ENCODE measurements around the gene CCNT2. TPM values are rescaled to one million over a fixed set of nuclear protein-coding genes. Genes with fewer than 3 reads are reported as not detected.
"Not testable (repeated sequence)": the region's sequence is repeated elsewhere in the genome, so short reads cannot be mapped to it uniquely, and the experiment has no call there.

The CCNT2 gene
- total RNA-seq: 10 to 100 TPM; 23.6 to 52.6 (median 45.3) TPM

- H3K27ac ChIP-seq: peak within 1 kb of the TSS; percentile 94 to 96
- WGBS, 10 experiments: 0% methylated on average over 1 to 3 of the region's 83 CpGs; no CpG with 5 or more reads in 8 of the 10 experiments
- peak within 1 kb of the TSS; percentile 62 to 92 (median 75) for H3K4me3 ChIP-seq
- peaks cover 5 to 14% of the 10 kb centered on the region in 2 donors for H3K4me1 ChIP-seq (replicated peaks in 1 of 2)
- in situ Hi-C loops (cut with MboI; ENCODE audit: low pct_unique_long_range_greater_than_20kb in 2 of 9, low sequenced_read_pairs in 9 of 9, unreplicated experiment in 9 of 9): loop anchor here in 2 of 9 experiments (25.0 kb wide), 1 partner anchor 806 kb away; no protein-coding TSS in a partner anchor
- peak; percentile 75 to 89 (median 84) for ATAC-seq (replicated peaks in 6 of 8)
Observed at GRCh38 chr2:134918526-134919340, at the start of gene CCNT2. Gene CCNT2 (plus strand): TSS chr2:134918822. CDS start chr2:134918855, 33 bp downstream.

- in situ Hi-C loops (cut with MboI; ENCODE audit: low pct_unique_long_range_greater_than_20kb in 2 of 9, low sequenced_read_pairs in 9 of 9, unreplicated experiment in 9 of 9): no loop called here
- 33 to 100% (median 81%) methylated on average over 1 to 6 of the region's 8 CpGs; no CpG with 5 or more reads in 2 of the 10 experiments for WGBS, 10 experiments
- Histone ChIP-seq H3K27ac (no peak overlapping the region), H3K4me1 (replicated peaks in 1 of 2) (peaks cover 0 to 3% of the 10 kb centered on the region in 2 donors), H3K4me3 (no peak overlapping the region)
- no peak for ATAC-seq (replicated peaks in 6 of 8)
Observed at GRCh38 chr2:134869946-134870736, 48.5 kb upstream of the CCNT2 start.

GRCh38 chr2:134873152-134873551 is 45.5 kb upstream of the CCNT2 start:
- no peaks in the 10 kb centered on the region for H3K4me1 ChIP-seq (replicated peaks in 1 of 2)
- in situ Hi-C loops (cut with MboI; ENCODE audit: low pct_unique_long_range_greater_than_20kb in 2 of 9, low sequenced_read_pairs in 9 of 9, unreplicated experiment in 9 of 9): no loop called here
- no peak overlapping the region for H3K4me3 ChIP-seq
- WGBS, 10 experiments: 14 to 95% (median 89%) methylated on average over 1 to 2 of the region's 2 CpGs; no CpG with 5 or more reads in 1 of the 10 experiments
- H3K27ac ChIP-seq: no peak overlapping the region
- no peak for ATAC-seq (replicated peaks in 6 of 8)

GRCh38 chr2:134875309-134875708 is 43.3 kb upstream of the CCNT2 start:
- H3K4me1 ChIP-seq (replicated peaks in 1 of 2): no peaks in the 10 kb centered on the region
- ATAC-seq (replicated peaks in 6 of 8): no peak
- in situ Hi-C loops (cut with MboI; ENCODE audit: low pct_unique_long_range_greater_than_20kb in 2 of 9, low sequenced_read_pairs in 9 of 9, unreplicated experiment in 9 of 9): loop anchor here in 6 of 9 experiments (25.0 kb wide), 2 partner anchors 388 to 413 kb away; no protein-coding TSS in a partner anchor
- no peak overlapping the region for H3K4me3 ChIP-seq
- H3K27ac ChIP-seq: no peak overlapping the region
- WGBS, 10 experiments: 0 to 100% (median 71%) methylated on average over 1 of the region's 1 CpG; no CpG with 5 or more reads in 1 of the 10 experiments

- Histone ChIP-seq H3K4me3 (no peak overlapping the region), H3K4me1 (replicated peaks in 1 of 2) (no peaks in the 10 kb centered on the region), H3K27ac (no peak overlapping the region)
- in situ Hi-C loops (cut with MboI; ENCODE audit: low pct_unique_long_range_greater_than_20kb in 2 of 9, low sequenced_read_pairs in 9 of 9, unreplicated experiment in 9 of 9): loop anchor here in 6 of 9 experiments (25.0 kb wide), 2 partner anchors 395 to 420 kb away; no protein-coding TSS in a partner anchor
- ATAC-seq (replicated peaks in 6 of 8): no peak
Observed at GRCh38 chr2:134882773-134883172, 35.8 kb upstream of the CCNT2 start.

GRCh38 chr2:134883552-134884293 is 34.9 kb upstream of the CCNT2 start:
- no peak overlapping the region for H3K4me3 ChIP-seq
- ATAC-seq (replicated peaks in 6 of 8): no peak
- 67 to 100% (median 100%) methylated on average over 1 to 3 of the region's 3 CpGs for WGBS, 10 experiments

GRCh38 chr2:134884435-134884834 is 34.2 kb upstream of the CCNT2 start:
- in situ Hi-C loops (cut with MboI; ENCODE audit: low pct_unique_long_range_greater_than_20kb in 2 of 9, low sequenced_read_pairs in 9 of 9, unreplicated experiment in 9 of 9): loop anchor here in 6 of 9 experiments (25.0 kb wide), 2 partner anchors 397 to 422 kb away; no protein-coding TSS in a partner anchor
- Histone ChIP-seq H3K4me1 (replicated peaks in 1 of 2) (no peaks in the 10 kb centered on the region), H3K4me3 (no peak overlapping the region), H3K27ac (no peak overlapping the region)
- ATAC-seq (replicated peaks in 6 of 8): no peak

More at GRCh38 chr2:134883552-134884293, 34.9 kb upstream of the CCNT2 start:
- no peak overlapping the region for H3K27ac ChIP-seq
- in situ Hi-C loops (cut with MboI; ENCODE audit: low pct_unique_long_range_greater_than_20kb in 2 of 9, low sequenced_read_pairs in 9 of 9, unreplicated experiment in 9 of 9): loop anchor here in 6 of 9 experiments (25.0 kb wide), 2 partner anchors 396 to 421 kb away; no protein-coding TSS in a partner anchor
- no peaks in the 10 kb centered on the region for H3K4me1 ChIP-seq (replicated peaks in 1 of 2)

GRCh38 chr2:134892282-134893035 is 26.2 kb upstream of the CCNT2 start:
- in situ Hi-C loops (cut with MboI; ENCODE audit: low pct_unique_long_range_greater_than_20kb in 2 of 9, low sequenced_read_pairs in 9 of 9, unreplicated experiment in 9 of 9): loop anchor here (10.0 to 25.0 kb wide), 4 partner anchors 405 to 438 kb away; no protein-coding TSS in a partner anchor
- no peak overlapping the region for H3K27ac ChIP-seq
- ATAC-seq (replicated peaks in 6 of 8): peak in 1 of 8 experiments; percentile 75
- no peak overlapping the region for H3K4me3 ChIP-seq
- 50 to 100% (median 87%) methylated on average over 1 of the region's 1 CpG; no CpG with 5 or more reads in 2 of the 10 experiments for WGBS, 10 experiments
- H3K4me1 ChIP-seq (replicated peaks in 1 of 2): no peaks in the 10 kb centered on the region

- ATAC-seq (replicated peaks in 6 of 8): no peak
Observed at GRCh38 chr2:134897932-134898331, 20.7 kb upstream of the CCNT2 start.

GRCh38 chr2:134899204-134899603 is 19.4 kb upstream of the CCNT2 start:
- in situ Hi-C loops (cut with MboI; ENCODE audit: low pct_unique_long_range_greater_than_20kb in 2 of 9, low sequenced_read_pairs in 9 of 9, unreplicated experiment in 9 of 9): loop anchor here (10.0 to 25.0 kb wide), 4 partner anchors 412 to 444 kb away; no protein-coding TSS in a partner anchor
- no peak for ATAC-seq (replicated peaks in 6 of 8)
- H3K27ac ChIP-seq: no peak overlapping the region
- no peak overlapping the region for H3K4me3 ChIP-seq
- H3K4me1 ChIP-seq (replicated peaks in 1 of 2): no peaks in the 10 kb centered on the region

More at GRCh38 chr2:134897932-134898331, 20.7 kb upstream of the CCNT2 start:
- H3K4me1 ChIP-seq (replicated peaks in 1 of 2): no peaks in the 10 kb centered on the region
- in situ Hi-C loops (cut with MboI; ENCODE audit: low pct_unique_long_range_greater_than_20kb in 2 of 9, low sequenced_read_pairs in 9 of 9, unreplicated experiment in 9 of 9): loop anchor here (10.0 to 25.0 kb wide), 4 partner anchors 411 to 443 kb away; no protein-coding TSS in a partner anchor
- H3K4me3 ChIP-seq: no peak overlapping the region
- no peak overlapping the region for H3K27ac ChIP-seq

GRCh38 chr2:134900151-134900550 is 18.5 kb upstream of the CCNT2 start:
- peak in 2 of 8 experiments; percentile 18 to 70 for ATAC-seq (replicated peaks in 6 of 8)
- in situ Hi-C loops (cut with MboI; ENCODE audit: low pct_unique_long_range_greater_than_20kb in 2 of 9, low sequenced_read_pairs in 9 of 9, unreplicated experiment in 9 of 9): loop anchor here in 2 of 9 experiments (25.0 kb wide), 1 partner anchor 788 kb away; no protein-coding TSS in a partner anchor
- 50 to 100% (median 88%) methylated on average over 1 of the region's 1 CpG; no CpG with 5 or more reads in 3 of the 10 experiments for WGBS, 10 experiments
- H3K4me1 ChIP-seq (replicated peaks in 1 of 2): no peaks in the 10 kb centered on the region
- no peak overlapping the region for H3K27ac ChIP-seq
- no peak overlapping the region for H3K4me3 ChIP-seq

GRCh38 chr2:134903701-134904100 is 14.9 kb upstream of the CCNT2 start:
- not testable (repeated sequence) for H3K4me3 ChIP-seq; ATAC-seq (replicated peaks in 6 of 8); H3K4me1 ChIP-seq (replicated peaks in 1 of 2); H3K27ac ChIP-seq
- 33 to 100% (median 95%) methylated on average over 1 to 8 of the region's 13 CpGs; no CpG with 5 or more reads in 4 of the 10 experiments for WGBS, 10 experiments
- in situ Hi-C loops (cut with MboI; ENCODE audit: low pct_unique_long_range_greater_than_20kb in 2 of 9, low sequenced_read_pairs in 9 of 9, unreplicated experiment in 9 of 9): loop anchor here in 2 of 9 experiments (25.0 kb wide), 1 partner anchor 791 kb away; no protein-coding TSS in a partner anchor
